H1 (cell line): Measurements from ENCODE around the gene RSAD1. TPM values are rescaled to one million over a fixed set of nuclear protein-coding genes. Genes with fewer than 3 reads are reported as not detected.

Source experiments
- CTCF ChIA-PET: fragments of 300-600 bp; sonication (Branson Sonifier 250); formaldehyde crosslinking; loops from one replicate; lab custom pipeline; 2021; ENCODE audit not compliant: partially characterized antibody; lab: Charles Lee
- POLR2A ChIA-PET: fragments of 300-600 bp; sonication (Branson Sonifier 250); formaldehyde crosslinking; loops from one replicate; lab custom pipeline; 2021; ENCODE audit warnings: inconsistent platforms; ENCODE audit not compliant: partially characterized antibody; lab: Charles Lee
- DNase-seq, 2 experiments: peaks; one replicate each; pipeline versions ENCODE4 v3.0.0 to v3.0.0-alpha.2; 2010 to 2022; ENCODE audit warnings: low spot score in 2 of 2, low read depth in 1 of 2, mixed read lengths in 1 of 2
- FAIRE-seq: peaks from 2 replicates; lab custom pipeline; 2011; peaks lifted over from hg19 to GRCh38; lab: Jason Lieb, UNC
- H2AFZ ChIP-seq: 2 replicates; pipeline ENCODE4 v1.8.1; 2012; ENCODE audit warnings: low read length, inconsistent platforms
- H2AK5ac ChIP-seq: 2 replicates; pipeline ENCODE4 v1.6.1; 2013; ENCODE audit warnings: low read depth, low read length
- H2BK120ac ChIP-seq: replicated peaks from 2 replicates; pipeline ENCODE3; 2013; ENCODE audit warnings: low read depth, low read length, inconsistent platforms
- H2BK12ac ChIP-seq: 2 replicates; pipeline ENCODE4 v1.6.1; 2013; ENCODE audit warnings: low read depth, low read length
- H2BK15ac ChIP-seq: 2 replicates; pipeline ENCODE4 v1.6.1; 2013; ENCODE audit warnings: low read length
- H2BK20ac ChIP-seq: 2 replicates; pipeline ENCODE4 v1.6.1; 2013; ENCODE audit warnings: low read length
- H2BK5ac ChIP-seq: 2 replicates; pipeline ENCODE4 v1.6.1; 2013; ENCODE audit warnings: low read depth, low read length
- H3K14ac ChIP-seq: 2 replicates; pipeline ENCODE4 v1.6.1; 2013; ENCODE audit warnings: inconsistent platforms; ENCODE audit not compliant: insufficient read length
- H3K18ac ChIP-seq: 2 replicates; pipeline ENCODE4 v1.6.1; 2013; ENCODE audit warnings: low read length; ENCODE audit errors: extremely low read depth
- H3K23ac ChIP-seq: 2 replicates; pipeline ENCODE4 v1.6.1; 2013; ENCODE audit warnings: inconsistent platforms; ENCODE audit not compliant: insufficient read length
- H3K23me2 ChIP-seq: 2 replicates; pipeline ENCODE4 v1.6.1; 2013; ENCODE audit warnings: low read depth, low read length
- H3K27ac ChIP-seq: 2 replicates; pipeline ENCODE4 v1.6.1; 2011; ENCODE audit warnings: low read depth, low read length, inconsistent platforms
- H3K27me3 ChIP-seq, 4 experiments: replicated peaks in 1 of 4; 1 replicate in 1 of 4; 2 replicates in 3 of 4; pipeline versions ENCODE4 v1.6.1 to v1.8.1; 2011 to 2013; ENCODE audit warnings: low read length in 3 of 4, mild to moderate bottlenecking in 3 of 4, inconsistent platforms in 2 of 4, mixed read lengths in 2 of 4, moderate library complexity in 1 of 4; ENCODE audit not compliant: control insufficient read depth in 3 of 4, insufficient read depth in 3 of 4; ENCODE audit errors: extremely low read depth in 1 of 4
- H3K36me3 ChIP-seq, 4 experiments: 2 replicates each; pipeline versions ENCODE4 v1.6.1 to v1.8.1; 2011 to 2013; ENCODE audit warnings: mild to moderate bottlenecking in 4 of 4, low read length in 3 of 4, moderate library complexity in 2 of 4, control low read depth in 1 of 4, inconsistent platforms in 1 of 4; ENCODE audit not compliant: insufficient read depth in 4 of 4, control insufficient read depth in 2 of 4
- H3K4ac ChIP-seq: replicated peaks from 2 replicates; pipeline ENCODE3; 2013; ENCODE audit warnings: low read length, low read depth, mixed read lengths, inconsistent platforms; ENCODE audit not compliant: insufficient read length
- H3K4me1 ChIP-seq, 4 experiments: replicated peaks in 1 of 4; 1 replicate in 1 of 4; 2 replicates in 3 of 4; pipeline versions ENCODE4 v1.6.1 to v1.8.1; 2011 to 2013; ENCODE audit warnings: low read length in 3 of 4, inconsistent platforms in 2 of 4, mixed read lengths in 1 of 4; ENCODE audit not compliant: insufficient read depth in 4 of 4, control insufficient read depth in 3 of 4
- H3K4me2 ChIP-seq, 2 experiments: 2 replicates each; pipeline versions ENCODE4 v1.6.1 to v1.8.1; 2011 to 2013; ENCODE audit warnings: low read depth in 2 of 2, low read length in 2 of 2, control low read depth in 1 of 2, inconsistent platforms in 1 of 2, mild to moderate bottlenecking in 1 of 2; ENCODE audit not compliant: insufficient read depth in 1 of 2
- H3K4me3 ChIP-seq, 4 experiments: fragments of 200-600, 300-600 bp in 1 of 4; sonication (generic), shearing (Covaris generic), sonication (Bioruptor Twin) in 1 of 4; 2 replicates each; pipeline versions ENCODE4 v1.5.1 to v1.8.1; 2011 to 2016; ENCODE audit warnings: low read length in 4 of 4, low read depth in 3 of 4, control low read depth in 2 of 4, inconsistent platforms in 2 of 4, mild to moderate bottlenecking in 2 of 4, mixed read lengths in 1 of 4, moderate library complexity in 1 of 4; ENCODE audit not compliant: insufficient read depth in 2 of 4; ENCODE audit errors: extremely low read depth in 1 of 4
- H3K56ac ChIP-seq: replicated peaks from 2 replicates; pipeline ENCODE3; 2013; ENCODE audit warnings: low read depth, mild to moderate bottlenecking, mixed read lengths, low read length, inconsistent platforms; ENCODE audit not compliant: insufficient read length
- H3K79me1 ChIP-seq: 2 replicates; pipeline ENCODE4 v1.6.1; 2013; ENCODE audit warnings: low read depth, low read length, control low read depth
- H3K79me2 ChIP-seq, 2 experiments: 2 replicates each; pipeline versions ENCODE4 v1.6.1 to v1.8.1; 2012 to 2013; ENCODE audit warnings: low read length in 2 of 2, mild to moderate bottlenecking in 2 of 2, inconsistent platforms in 1 of 2; ENCODE audit not compliant: insufficient read depth in 2 of 2, control insufficient read depth in 1 of 2
- H3K9ac ChIP-seq, 4 experiments: replicated peaks in 1 of 4; 1 replicate in 1 of 4; 2 replicates in 3 of 4; pipeline versions ENCODE4 v1.6.1 to v1.8.1; 2011 to 2013; ENCODE audit warnings: low read depth in 3 of 4, low read length in 3 of 4, control low read depth in 2 of 4, mild to moderate bottlenecking in 2 of 4, moderate library complexity in 2 of 4, inconsistent platforms in 1 of 4; ENCODE audit errors: extremely low read depth in 1 of 4
- H3K9me3 ChIP-seq, 2 experiments: 2 replicates each; pipeline versions ENCODE4 v1.6.1 to v1.8.1; 2012 to 2013; ENCODE audit warnings: mild to moderate bottlenecking in 2 of 2, moderate library complexity in 2 of 2, control low read depth in 1 of 2, inconsistent platforms in 1 of 2, low read depth in 1 of 2, low read length in 1 of 2, mixed read lengths in 1 of 2; ENCODE audit not compliant: insufficient read depth in 2 of 2
- H4K20me1 ChIP-seq, 2 experiments: replicated peaks in 1 of 2; 2 replicates each; pipeline versions ENCODE3 to v1.8.1; 2011 to 2013; ENCODE audit warnings: inconsistent platforms in 2 of 2, low read length in 2 of 2, mild to moderate bottlenecking in 1 of 2; ENCODE audit not compliant: insufficient read depth in 2 of 2, control insufficient read depth in 1 of 2
- H4K5ac ChIP-seq: 2 replicates; pipeline ENCODE4 v1.6.1; 2013; ENCODE audit warnings: low read length, low read depth, mixed read lengths, inconsistent platforms; ENCODE audit not compliant: insufficient read length
- H4K8ac ChIP-seq: 2 replicates; pipeline ENCODE4 v1.8.0; 2013; ENCODE audit warnings: mild to moderate bottlenecking, moderate library complexity, low read length, inconsistent platforms; ENCODE audit not compliant: insufficient read depth; ENCODE audit errors: extremely low read depth
- H4K91ac ChIP-seq: replicated peaks from 2 replicates; pipeline ENCODE3; 2013; ENCODE audit warnings: low read length, mixed read lengths, inconsistent platforms; ENCODE audit not compliant: insufficient read length
- ATF3 ChIP-seq: IDR thresholded peaks from 2 replicates; pipeline ENCODE4 v1.6.1; 2011; ENCODE audit warnings: low read depth, mild to moderate bottlenecking, low read length; ENCODE audit not compliant: insufficient read depth
- BACH1 ChIP-seq: IDR thresholded peaks from 2 replicates; pipeline ENCODE4 v1.6.1; 2012; ENCODE audit warnings: low read length, improper control_type of control experiment
- CBX5 ChIP-seq: fragments of 300-800, 300-1000 bp; sonication (generic); IDR thresholded peaks from 2 replicates; pipeline ENCODE4 v1.7.1; 2016; ENCODE audit warnings: antibody characterized with exemption, low read length, low read depth
- EGR1 ChIP-seq: IDR thresholded peaks from 2 replicates; pipeline ENCODE4 v1.6.1; 2011; ENCODE audit warnings: low read depth, low read length, borderline replicate concordance
- FOSL1 ChIP-seq: IDR thresholded peaks from 2 replicates; pipeline ENCODE4 v1.6.1; 2011; ENCODE audit warnings: mild to moderate bottlenecking, low read depth, low read length, moderate library complexity; ENCODE audit not compliant: insufficient read depth
- KDM1A ChIP-seq: fragments of 200-600, 300-600 bp; sonication (generic); IDR thresholded peaks from 2 replicates; pipeline ENCODE4 v1.7.1; 2016; ENCODE audit warnings: mild to moderate bottlenecking, low read length, borderline replicate concordance
- KDM4A ChIP-seq: IDR thresholded peaks from one replicate; pipeline ENCODE4 v1.7.1; 2012; ENCODE audit warnings: low read depth, mild to moderate bottlenecking, moderate library complexity, low read length, inconsistent platforms; ENCODE audit not compliant: severe bottlenecking
- NANOG ChIP-seq: IDR thresholded peaks from 2 replicates; pipeline ENCODE4 v1.6.1; 2011; ENCODE audit warnings: low read length, low read depth, mild to moderate bottlenecking, inconsistent platforms; ENCODE audit not compliant: insufficient read depth, poor library complexity, severe bottlenecking
- TBP ChIP-seq: IDR thresholded peaks from 2 replicates; pipeline ENCODE4 v1.6.1; 2011; ENCODE audit warnings: low read depth, low read length, improper control_type of control experiment
- WGBS, 2 experiments: shearing (Covaris generic) in 1 of 2; methylation state at CpG; one replicate each; pipeline versions ENCODE4 v1.1.6 to v1.1.7; 2013 to 2015; ENCODE audit warnings: low lambda C conversion rate in 2 of 2, mixed read lengths in 2 of 2, inconsistent platforms in 1 of 2, low coverage in 1 of 2, missing lambda C conversion rate in 1 of 2; ENCODE audit not compliant: insufficient replicate concordance in 2 of 2, insufficient coverage in 1 of 2, insufficient read length in 1 of 2; ENCODE audit errors: extremely low coverage in 1 of 2, missing lambda C conversion rate in 1 of 2; 5-methylcytosine and 5-hydroxymethylcytosine counted together
- polyA plus RNA-seq, 7 experiments: library from polyadenylated mRNA; depleted of rRNA in 3 of 7; stranded (reverse) in 5 of 7; unstranded in 2 of 7; fragments of >200 nt in 5 of 7; fragments of 200-250 nt in 2 of 7; gene quantifications; 1 replicate in 5 of 7; 2 replicates in 1 of 7; 4 replicates in 1 of 7; pipeline versions ENCODE4 v1.2.1 to v1.2.3, GENCODE V29; 2011 to 2013; ENCODE audit warnings: missing spikeins in 2 of 7, mixed read lengths in 2 of 7
- total RNA-seq: library from RNA; stranded (reverse); fragmentation: NEBNext Ultra II Directional; extraction: Animal tissue kit (Norgen Biotek cat#: 25700); gene quantifications from 2 replicates; pipeline ENCODE4 v1.2.1, GENCODE V29; 2021

Gene RSAD1
- total and polyA plus RNA-seq, 2 of the 8 experiments (the other 6 are each of a cell fraction or from before 2014, with no cell fraction given): 17.9 to 33.5 TPM

- WGBS, 2 experiments: 29% methylated on average over 15 of the region's 19 CpGs; no CpG with 5 or more reads in 1 of the 2 experiments
- Histone ChIP-seq H3K9ac (no peak overlapping the region), H2BK12ac (no peak overlapping the region), H4K20me1 (peaks cover 0 to 2% of the 10 kb centered on the region in 2 experiments), H2AFZ (peak overlapping the region; percentile 68; the same call in 1 of the 2 replicates), H3K23ac (no peak overlapping the region), H3K4ac (no peak overlapping the region), H3K56ac (no peak overlapping the region), H4K8ac (no peak overlapping the region), H3K4me3 (peak overlapping the region; percentile 46 to 81 (median 72); a peak in 7 of 8 replicates), H2AK5ac (no peak overlapping the region), H3K36me3 (peaks cover 0 to 7% (median 2%) of the 10 kb centered on the region in 4 experiments; a peak in 3 of 8 replicates), H3K4me1 (peaks cover 0 to 10% (median 6%) of the 10 kb centered on the region in 4 experiments; a peak in 6 of 7 replicates), H3K27me3 (peaks cover 0 to 4% (median under 1%) of the 10 kb centered on the region in 4 experiments; a peak in 2 of 7 replicates), H3K23me2 (peaks cover 8% of the 10 kb centered on the region), H2BK20ac (no peak overlapping the region), H3K9me3 (no peaks in the 10 kb centered on the region), H2BK120ac (no peak overlapping the region), H4K91ac (no peak overlapping the region), H3K79me1 (no peaks in the 10 kb centered on the region), H3K4me2 (peak overlapping the region; percentile 55 to 87), H4K5ac (no peak overlapping the region), H3K14ac (no peak overlapping the region), H3K27ac (no peak overlapping the region), H2BK5ac (no peak overlapping the region), H3K79me2 (peaks cover 0 to 3% of the 10 kb centered on the region in 2 experiments; a peak in 1 of 4 replicates), H3K18ac (no peak overlapping the region), H2BK15ac (no peak overlapping the region)
- FAIRE-seq (no peak), DNase-seq (peak; percentile 57 to 75)
- POLR2A ChIA-PET: interaction anchor here (0.8 to 1.7 kb wide), 14 partner anchors 8 to 279 kb away, joined by 3 to 10 read pairs (median 3); partner anchors contain the start of genes CHAD, EPN3 and LRRC59
- CTCF ChIA-PET: interaction anchor here (0.7 to 2.4 kb wide), 38 partner anchors 9 to 289 kb away, joined by 3 to 39 read pairs (median 4); partner anchors contain the start of genes CACNA1G, CHAD, EPN3 and LRRC59
- TF ChIP-seq FOSL1 (no peak), CBX5 (no peak), EGR1 (no peak), BACH1 (peak; percentile 23; the same call in 1 of the 2 replicates), KDM1A (no peak), KDM4A (no peak), ATF3 (0 out of 2 replicates have a peak, but pooled peaks have one; percentile 8), TBP (no peak), NANOG (no peak)
These were observed 972 bp downstream of the RSAD1 start for GRCh38 chr17:50479522-50480141.
